Neural crest cell (in vitro differentiated cells): ENCODE data around the gene LRRC45. TPM values are rescaled to one million over a fixed set of nuclear protein-coding genes. Genes with fewer than 3 reads are reported as not detected.

Source experiments
- DNase-seq: peaks from one replicate; pipeline ENCODE4 v3.0.0; 2021; ENCODE audit warnings: low read depth, mixed read lengths, low spot score
- H3K27ac Mint-ChIP-seq: one replicate; pipeline ENCODE4 v1.8.0; 2021; ENCODE audit warnings: mild to moderate bottlenecking, mixed read lengths; ENCODE audit not compliant: unreplicated experiment
- H3K27me3 Mint-ChIP-seq: 2 replicates; pipeline ENCODE4 v1.8.0; 2021; ENCODE audit warnings: low read depth, mild to moderate bottlenecking, mixed read lengths
- H3K36me3 Mint-ChIP-seq: 2 replicates; pipeline ENCODE4 v1.8.0; 2021; ENCODE audit warnings: low read depth, mild to moderate bottlenecking, mixed read lengths
- H3K4me1 Mint-ChIP-seq: 2 replicates; pipeline ENCODE4 v1.8.0; 2021; ENCODE audit warnings: mixed read lengths
- H3K4me3 Mint-ChIP-seq: one replicate; pipeline ENCODE4 v1.8.0; 2021; ENCODE audit warnings: mild to moderate bottlenecking, mixed read lengths
- H3K9me3 Mint-ChIP-seq: 2 replicates; pipeline ENCODE4 v1.8.0; 2021; ENCODE audit warnings: mixed read lengths
- total RNA-seq: library from RNA; stranded (reverse); gene quantifications from 2 replicates; pipeline ENCODE4 v1.2.1, GENCODE V29; 2021
- TF ChIP-seq, protein P1 (sequence below): fragments of 200-600 bp; sonication (generic); conservative IDR thresholded peaks from 2 replicates; pipeline ENCODE4 v1.5.0; 2021; ENCODE audit warnings: antibody characterized with exemption, mild to moderate bottlenecking

LRRC45 gene
- total RNA-seq, 1 donor from 2014 or later: 63.5 TPM

DNA sequence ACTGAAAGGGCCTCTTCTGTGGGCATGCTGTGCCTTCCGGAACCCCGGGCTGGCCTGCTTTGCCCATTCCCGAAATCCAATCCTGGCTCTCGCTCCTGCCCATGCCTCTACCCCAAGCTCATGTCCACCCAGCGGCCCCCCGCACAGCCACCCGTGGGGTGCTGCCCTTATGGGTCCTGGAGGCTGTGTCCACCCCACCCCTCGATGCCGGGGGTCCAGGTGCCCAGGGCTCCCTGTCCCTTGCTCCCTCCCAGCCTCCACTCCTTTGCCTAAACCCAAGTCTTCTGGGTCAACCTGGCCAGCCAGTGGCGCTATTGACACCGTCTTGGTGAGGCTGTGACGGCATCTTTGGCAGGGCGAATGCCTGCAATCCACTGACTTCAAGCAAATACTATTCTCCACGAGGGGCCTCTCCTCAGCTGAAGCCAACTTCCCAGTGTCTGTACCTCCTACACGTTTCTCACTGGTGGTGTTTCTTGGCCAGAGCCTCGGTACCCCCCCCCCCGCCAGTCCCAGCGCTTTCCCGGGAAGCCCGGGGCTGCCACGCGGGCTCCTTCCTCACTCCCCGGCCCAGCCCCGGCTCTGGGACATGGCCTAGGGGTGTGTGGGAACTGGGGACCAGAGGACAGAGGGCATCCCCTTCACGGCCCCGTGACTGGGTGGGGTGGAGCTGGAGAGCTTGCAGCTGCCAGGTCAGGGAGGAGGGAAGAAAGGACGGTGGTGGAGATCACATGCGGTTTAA is 54.7 kb downstream of the LRRC45 start:
- no peaks in the 10 kb centered on the region for H3K9me3 Mint-ChIP-seq
- no peaks in the 10 kb centered on the region for H3K4me1 Mint-ChIP-seq
- TF ChIP-seq, protein P1, sequence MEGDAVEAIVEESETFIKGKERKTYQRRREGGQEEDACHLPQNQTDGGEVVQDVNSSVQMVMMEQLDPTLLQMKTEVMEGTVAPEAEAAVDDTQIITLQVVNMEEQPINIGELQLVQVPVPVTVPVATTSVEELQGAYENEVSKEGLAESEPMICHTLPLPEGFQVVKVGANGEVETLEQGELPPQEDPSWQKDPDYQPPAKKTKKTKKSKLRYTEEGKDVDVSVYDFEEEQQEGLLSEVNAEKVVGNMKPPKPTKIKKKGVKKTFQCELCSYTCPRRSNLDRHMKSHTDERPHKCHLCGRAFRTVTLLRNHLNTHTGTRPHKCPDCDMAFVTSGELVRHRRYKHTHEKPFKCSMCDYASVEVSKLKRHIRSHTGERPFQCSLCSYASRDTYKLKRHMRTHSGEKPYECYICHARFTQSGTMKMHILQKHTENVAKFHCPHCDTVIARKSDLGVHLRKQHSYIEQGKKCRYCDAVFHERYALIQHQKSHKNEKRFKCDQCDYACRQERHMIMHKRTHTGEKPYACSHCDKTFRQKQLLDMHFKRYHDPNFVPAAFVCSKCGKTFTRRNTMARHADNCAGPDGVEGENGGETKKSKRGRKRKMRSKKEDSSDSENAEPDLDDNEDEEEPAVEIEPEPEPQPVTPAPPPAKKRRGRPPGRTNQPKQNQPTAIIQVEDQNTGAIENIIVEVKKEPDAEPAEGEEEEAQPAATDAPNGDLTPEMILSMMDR: no peak
- peaks cover 20% of the 10 kb centered on the region for H3K27me3 Mint-ChIP-seq
- DNase-seq: no peak
- no peak overlapping the region for H3K27ac Mint-ChIP-seq
- H3K4me3 Mint-ChIP-seq: peak overlapping the region; percentile 56
- peaks cover 2% of the 10 kb centered on the region for H3K36me3 Mint-ChIP-seq

DNA sequence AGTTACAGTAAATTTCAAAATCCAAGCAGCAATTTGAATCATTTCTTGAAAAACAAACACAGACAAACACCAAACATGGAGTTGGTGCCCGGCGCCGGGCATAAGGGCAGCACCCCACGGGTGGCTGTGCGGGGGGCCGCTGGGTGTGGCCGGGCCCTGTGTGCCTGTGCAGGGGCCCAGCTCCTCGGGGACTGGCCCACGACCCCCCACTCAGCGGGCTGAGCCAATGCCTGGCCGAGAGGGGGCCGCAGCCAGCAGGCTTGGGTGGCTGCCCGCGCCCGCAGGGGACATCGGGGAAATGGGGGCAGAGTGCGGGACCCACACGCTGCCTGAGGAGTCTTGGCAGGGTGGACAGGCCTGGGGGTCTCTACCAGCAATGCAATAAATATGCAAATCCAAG is 55.3 kb downstream of the LRRC45 start:
- no peak for DNase-seq
- Mint-ChIP-seq H3K27ac (no peak overlapping the region), H3K4me1 (no peaks in the 10 kb centered on the region), H3K27me3 (peaks cover 17% of the 10 kb centered on the region), H3K36me3 (peaks cover 2% of the 10 kb centered on the region), H3K9me3 (no peaks in the 10 kb centered on the region), H3K4me3 (no peak overlapping the region)
- TF ChIP-seq, protein P1: no peak

DNA sequence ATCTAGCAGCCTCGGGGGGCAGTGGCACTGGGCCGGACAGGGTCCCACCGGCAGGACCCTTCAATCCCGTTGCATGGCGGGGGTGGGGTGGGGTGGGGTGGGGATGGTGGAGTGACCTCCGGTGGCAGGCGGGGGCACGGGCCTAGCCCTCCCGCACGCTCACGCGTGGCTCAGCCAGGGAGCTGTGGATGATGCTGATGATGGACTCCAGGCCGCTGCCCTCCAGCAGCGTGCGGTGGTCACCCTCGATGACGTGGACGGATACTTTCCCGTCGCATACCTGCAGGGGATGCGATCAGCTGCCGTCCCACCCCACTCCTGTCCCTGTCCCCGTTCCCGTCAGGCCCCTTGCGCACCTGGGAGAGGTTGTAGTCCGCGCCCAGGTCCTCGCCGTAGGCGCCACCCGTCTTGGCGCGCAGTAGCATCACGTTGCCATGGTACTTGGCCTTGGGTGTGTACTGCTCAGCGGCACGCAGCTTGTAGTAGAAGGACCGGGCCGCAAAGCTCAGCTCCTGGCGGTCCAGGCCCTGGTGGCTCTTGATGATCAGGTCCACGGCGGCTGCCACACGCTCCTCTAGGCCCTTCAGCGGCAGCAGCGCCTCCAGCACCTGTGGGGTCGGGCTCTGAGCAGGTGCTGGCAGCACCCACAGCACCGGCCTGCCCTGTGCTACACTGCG is 56.0 kb downstream of the LRRC45 start:
- DNase-seq: no peak
- H3K9me3 Mint-ChIP-seq: no peaks in the 10 kb centered on the region
- TF ChIP-seq, protein P1: no peak
- no peak overlapping the region for H3K4me3 Mint-ChIP-seq
- peaks cover 2% of the 10 kb centered on the region for H3K36me3 Mint-ChIP-seq
- H3K27ac Mint-ChIP-seq: peak overlapping the region; percentile 27
- H3K4me1 Mint-ChIP-seq: no peaks in the 10 kb centered on the region
- H3K27me3 Mint-ChIP-seq: peaks cover 11% of the 10 kb centered on the region

DNA sequence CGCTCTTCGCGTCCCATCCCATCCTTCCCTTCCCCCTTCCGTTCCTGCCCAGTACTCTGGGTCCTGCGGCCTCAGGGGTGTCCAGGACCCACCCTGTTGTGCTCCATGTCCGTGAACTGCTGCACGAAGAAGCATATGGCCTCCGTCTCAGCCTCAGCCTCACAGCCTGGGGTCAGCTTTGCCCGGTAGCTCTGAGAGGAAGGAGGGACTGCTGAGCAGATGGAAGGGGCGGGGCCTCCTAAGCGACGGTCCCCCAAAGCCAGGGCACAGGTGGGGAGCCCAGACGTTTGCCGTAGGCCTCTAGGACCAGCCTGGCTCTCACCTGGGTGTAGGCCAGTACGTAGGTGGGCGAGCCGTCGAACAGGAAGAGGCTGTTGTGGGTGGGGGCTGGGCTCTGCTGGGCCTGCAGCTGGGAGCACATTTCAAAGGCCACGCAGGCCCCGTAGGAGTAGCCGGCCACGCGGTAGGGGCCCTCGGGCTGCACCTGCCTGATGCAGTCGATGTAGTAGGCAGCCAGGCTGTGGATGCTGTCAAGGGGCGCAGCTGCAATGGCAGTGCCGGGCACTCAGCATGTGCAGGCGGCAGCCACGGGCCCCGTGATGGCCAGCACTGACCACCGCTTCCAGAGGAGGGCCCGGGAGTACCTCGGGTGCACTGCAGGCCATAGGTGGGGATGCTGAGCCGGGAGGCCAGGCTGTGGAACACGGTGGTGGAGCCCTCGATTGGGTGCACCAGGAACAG is 57.1 kb downstream of the LRRC45 start:
- Mint-ChIP-seq H3K36me3 (peaks cover 2% of the 10 kb centered on the region), H3K9me3 (no peaks in the 10 kb centered on the region), H3K27me3 (peaks cover 8% of the 10 kb centered on the region), H3K27ac (no peak overlapping the region), H3K4me1 (no peaks in the 10 kb centered on the region), H3K4me3 (peak overlapping the region; percentile 47)
- TF ChIP-seq, protein P1: no peak
- no peak for DNase-seq

Other genes with a start within 250 kb of the LRRC45 start
- not detected in 2 replicates for gene GCGR, start 219.2 kb upstream of the LRRC45 start, total RNA-seq
- gene MCRIP1, start 190.0 kb upstream of the LRRC45 start, total RNA-seq: 189 and 200 TPM in 2 replicates
- gene PPP1R27, start 188.3 kb upstream of the LRRC45 start, total RNA-seq: not detected in 2 replicates
- 364 and 368 TPM in 2 replicates for gene P4HB, start 162.8 kb upstream of the LRRC45 start, total RNA-seq
- gene ARHGDIA, start 152.0 kb upstream of the LRRC45 start, total RNA-seq: 405 and 429 TPM in 2 replicates
- 216 and 217 TPM in 2 replicates for gene ALYREF, start 131.7 kb upstream of the LRRC45 start, total RNA-seq
- gene ANAPC11, start 131.6 kb upstream of the LRRC45 start, total RNA-seq: 199 and 200 TPM in 2 replicates
- gene NPB, start 121.1 kb upstream of the LRRC45 start, total RNA-seq: 0.93 and 1.1 TPM in 2 replicates
- 86.2 and 92.4 TPM in 2 replicates for gene PCYT2, start 111.9 kb upstream of the LRRC45 start, total RNA-seq
- 25.5 and 26.2 TPM in 2 replicates for gene SIRT7, start 105.1 kb upstream of the LRRC45 start, total RNA-seq
- 24.1 and 24.2 TPM in 2 replicates for gene MAFG, start 95.6 kb upstream of the LRRC45 start, total RNA-seq
- 93.0 and 102 TPM in 2 replicates for gene PYCR1, start 86.0 kb upstream of the LRRC45 start, total RNA-seq
- gene MYADML2, start 76.1 kb upstream of the LRRC45 start, total RNA-seq: 0.11 TPM in 1 of 2 replicates, not detected in the other
- 5.9 and 6.3 TPM in 2 replicates for gene NOTUM, start 62.1 kb upstream of the LRRC45 start, total RNA-seq
- 50.0 and 51.9 TPM in 2 replicates for gene ASPSCR1, start 45.7 kb upstream of the LRRC45 start, total RNA-seq
- gene CENPX, start 427 bp upstream of the LRRC45 start, total RNA-seq: 129 and 135 TPM in 2 replicates
- gene RAC3, start 8.4 kb downstream of the LRRC45 start, total RNA-seq: 73.6 and 75.0 TPM in 2 replicates
- gene DCXR, start 14.4 kb downstream of the LRRC45 start, total RNA-seq: 198 and 199 TPM in 2 replicates
- 44.5 and 46.0 TPM in 2 replicates for gene RFNG, start 28.5 kb downstream of the LRRC45 start, total RNA-seq
- 154 and 156 TPM in 2 replicates for gene GPS1, start 28.6 kb downstream of the LRRC45 start, total RNA-seq
- 126 and 131 TPM in 2 replicates for gene DUS1L, start 42.5 kb downstream of the LRRC45 start, total RNA-seq
- gene FASN, start 74.9 kb downstream of the LRRC45 start, total RNA-seq: 816 and 839 TPM in 2 replicates
- gene CCDC57, start 189.5 kb downstream of the LRRC45 start, total RNA-seq: 47.5 and 50.3 TPM in 2 replicates
- gene SLC16A3, start 205.7 kb downstream of the LRRC45 start, total RNA-seq: 1.5 and 8.6 TPM in 2 replicates